Activated CD4-positive, CD25-positive, alpha-beta regulatory T cell treated with anti-CD3 and anti-CD28 coated beads, Interleukin-2, amount 50 U/mL, for 16 hours (primary cell): Measurements from ENCODE around the gene COX7A2L.

ENCODE experiments used
- DNase-seq: peaks from one replicate; pipeline ENCODE4 v3.0.0-alpha.2; 2020; ENCODE audit warnings: low read depth, low spot score

COX7A2L gene

DNA sequence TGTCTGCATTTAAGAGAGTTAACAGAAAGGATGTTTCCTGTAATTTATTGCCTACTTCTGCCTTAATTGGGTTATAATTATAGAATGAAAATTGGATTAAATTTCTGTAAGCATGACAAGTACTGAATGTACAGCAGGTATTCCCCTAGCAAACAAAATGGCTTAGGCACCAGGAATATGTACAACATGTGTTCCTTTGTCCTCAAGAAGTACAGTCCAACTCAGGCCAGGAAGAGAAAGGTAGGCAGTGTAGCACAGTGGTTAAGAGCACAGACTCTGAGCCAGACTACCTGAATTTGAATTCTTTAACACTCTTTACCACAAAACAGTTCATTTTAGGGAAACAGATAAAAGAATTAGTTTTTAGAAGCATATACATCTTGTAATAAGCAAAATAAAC, 43.1 kb downstream of the COX7A2L start:
- DNase-seq: no peak

DNA sequence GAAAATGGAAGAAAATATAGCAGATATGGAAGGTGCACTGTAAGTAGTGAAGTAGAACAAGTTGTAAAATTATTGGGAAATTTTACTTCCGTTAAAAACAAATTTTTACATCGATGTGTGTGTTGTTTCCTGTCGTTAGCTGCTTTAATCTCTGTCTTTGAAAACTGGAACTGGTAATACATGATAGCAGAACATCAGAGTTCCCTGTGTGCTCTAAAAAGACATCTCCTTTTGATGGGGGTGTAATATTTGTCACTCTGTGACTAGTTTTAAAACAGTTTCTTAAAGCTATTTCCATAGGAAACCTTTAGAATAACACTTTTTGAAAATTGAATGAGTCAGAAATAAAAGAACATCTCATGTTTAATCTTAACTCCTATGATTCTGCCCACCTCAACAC, 43.5 kb downstream of the COX7A2L start:
- DNase-seq: no peak

DNA sequence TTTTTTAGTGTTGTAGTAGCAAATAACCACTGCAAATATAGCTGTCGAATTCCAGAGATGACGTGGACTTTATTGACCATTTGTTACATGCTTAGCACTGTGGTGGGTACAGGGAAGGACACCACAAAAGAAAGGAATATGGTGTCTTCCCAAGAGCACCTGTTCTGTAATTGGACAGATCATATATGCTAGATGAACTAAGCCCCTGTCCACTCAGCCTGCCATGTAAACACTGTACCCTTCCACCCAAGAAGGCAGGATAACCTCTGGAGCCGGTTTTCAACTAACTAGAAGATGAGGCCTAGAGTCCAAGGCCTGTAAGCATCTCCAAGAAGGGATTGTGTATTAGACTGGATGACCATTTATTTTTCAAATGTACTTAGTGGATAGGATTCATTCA, 44.1 kb downstream of the COX7A2L start:
- DNase-seq: no peak

DNA sequence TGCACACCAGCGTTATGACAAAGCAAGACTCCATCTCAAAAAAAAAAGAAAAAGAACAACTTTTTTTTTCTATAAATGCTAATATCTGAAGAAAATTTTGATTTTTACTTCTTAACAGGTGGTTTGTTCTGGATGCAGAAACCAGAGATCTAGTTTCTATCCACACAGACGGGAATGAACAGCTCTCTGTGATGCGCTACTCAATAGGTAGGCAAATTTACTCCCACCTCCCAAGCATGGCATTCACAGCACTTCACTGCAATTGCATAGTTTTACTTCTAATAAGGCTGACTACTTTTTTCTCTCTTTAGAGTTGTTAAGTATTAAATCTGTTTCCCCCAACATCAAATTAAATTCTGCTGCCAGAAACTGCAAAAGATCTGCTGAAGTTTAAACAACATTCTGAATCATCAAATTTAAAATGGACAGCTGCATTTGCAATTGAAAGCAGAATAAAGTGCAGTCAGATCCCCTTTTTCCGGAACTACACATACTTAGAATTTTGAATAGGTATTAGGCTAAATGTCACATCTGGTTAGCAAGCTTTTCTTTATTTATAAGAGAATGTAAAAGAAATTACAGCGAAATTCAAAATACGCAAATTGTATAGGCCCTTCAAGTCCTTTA, 45.1 kb downstream of the COX7A2L start:
- no peak for DNase-seq

DNA sequence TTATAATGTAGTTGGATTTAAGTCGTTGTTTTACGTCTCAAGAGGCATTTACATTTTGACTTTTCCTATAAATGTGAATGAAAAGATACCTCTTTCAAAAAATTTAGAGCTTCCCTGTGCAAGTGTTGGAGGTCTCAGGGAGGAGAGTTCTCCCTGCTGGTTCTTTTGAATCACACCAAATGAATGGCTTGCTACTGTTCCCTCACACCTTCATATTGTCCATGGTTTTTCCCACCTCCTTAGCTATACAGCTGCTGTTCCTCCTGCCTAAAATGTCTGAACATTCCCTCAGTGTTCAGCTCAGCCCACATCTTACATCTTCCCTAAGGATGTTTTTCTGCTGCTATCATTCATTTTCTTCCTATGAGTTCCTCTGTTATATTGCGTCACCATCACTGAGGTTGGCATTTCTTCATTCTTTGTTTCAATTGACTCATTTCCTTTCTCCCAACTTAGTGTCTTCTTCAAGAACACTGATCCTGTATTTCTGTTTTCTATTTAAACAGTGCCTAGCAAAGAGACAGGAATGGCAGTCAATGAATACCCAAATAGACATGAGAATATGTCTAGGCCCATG, 46.0 kb downstream of the COX7A2L start:
- DNase-seq: no peak

DNA sequence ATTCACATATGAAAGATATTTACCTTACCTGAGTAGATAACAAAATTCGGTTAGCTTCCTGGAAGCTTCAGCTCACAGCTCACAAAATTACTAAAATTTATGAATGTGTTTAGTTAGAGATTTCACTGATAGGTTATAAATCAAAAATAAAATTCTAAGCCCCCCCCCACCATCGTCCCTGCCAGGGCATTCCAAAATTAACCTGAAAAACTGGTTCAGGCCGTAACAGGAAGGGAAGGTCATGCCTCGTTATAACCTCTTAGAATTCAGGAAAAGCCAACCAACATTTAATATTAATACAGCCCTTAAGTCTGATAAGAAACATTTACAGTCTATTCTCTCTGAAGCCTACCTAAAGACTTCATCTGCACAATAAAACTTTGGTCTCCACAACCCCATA, 48.9 kb downstream of the COX7A2L start:
- no peak for DNase-seq

DNA sequence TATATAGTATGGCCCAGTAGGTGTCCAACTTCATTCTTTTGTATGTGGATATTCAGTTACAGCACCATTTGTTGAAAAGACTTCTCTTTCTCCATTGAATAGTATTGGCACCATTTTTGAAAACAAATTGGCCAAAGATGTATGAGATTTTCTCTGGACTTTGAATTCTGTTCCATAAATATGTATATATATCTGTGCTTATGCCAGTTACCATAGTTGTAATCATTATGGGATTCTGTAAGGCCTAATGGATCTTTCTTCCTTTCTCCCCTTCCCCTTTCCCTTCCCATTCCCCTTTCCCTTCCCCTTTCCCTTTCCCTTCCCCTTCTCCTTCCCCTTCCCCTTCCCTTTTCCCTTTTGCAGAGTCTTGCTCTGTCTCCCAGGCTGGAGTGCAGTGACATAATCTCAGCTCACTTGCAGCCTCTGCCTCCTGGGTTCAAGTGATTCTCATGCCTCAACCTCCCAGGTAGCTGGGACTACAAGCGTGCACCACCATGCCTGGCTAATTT, 51.0 kb downstream of the COX7A2L start:
- no peak for DNase-seq

DNA sequence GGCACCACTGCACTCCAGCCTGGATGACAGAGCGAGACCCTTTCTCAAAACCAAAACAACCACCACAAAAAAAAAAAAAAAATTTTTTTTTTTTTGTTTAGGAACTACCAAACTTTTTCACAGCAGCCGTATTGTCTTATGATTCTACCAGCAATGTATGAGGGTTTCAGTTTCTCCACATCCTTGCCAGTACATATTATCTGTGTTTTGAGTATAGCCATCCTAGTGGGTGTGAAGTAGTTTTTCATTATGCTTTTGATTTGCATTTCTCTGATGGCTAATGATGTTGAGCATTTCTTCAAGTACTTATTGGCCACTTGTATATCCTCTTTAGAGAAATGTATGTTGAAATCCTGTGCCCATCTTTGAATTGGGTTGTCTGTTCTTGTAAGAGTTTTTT, 51.7 kb downstream of the COX7A2L start:
- DNase-seq: no peak

DNA sequence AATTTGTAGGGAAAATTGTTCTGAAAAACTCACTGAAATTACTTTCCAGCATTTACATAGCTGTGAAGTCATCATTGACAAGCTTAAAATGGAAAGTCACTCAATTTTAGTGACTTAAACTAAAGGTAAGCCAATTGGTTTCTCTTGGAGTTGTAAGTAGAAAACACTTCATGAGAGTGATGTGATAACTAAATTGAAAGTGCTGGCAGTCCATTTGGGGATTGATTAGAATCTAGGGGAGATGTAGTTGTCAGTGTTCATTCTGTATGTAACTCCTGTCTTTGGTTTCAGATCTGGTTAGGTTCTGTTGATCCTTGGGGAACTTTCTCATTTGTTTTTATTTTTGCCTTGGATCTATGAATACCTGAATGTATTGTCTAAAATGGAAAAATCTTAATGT, 53.8 kb downstream of the COX7A2L start:
- no peak for DNase-seq

DNA sequence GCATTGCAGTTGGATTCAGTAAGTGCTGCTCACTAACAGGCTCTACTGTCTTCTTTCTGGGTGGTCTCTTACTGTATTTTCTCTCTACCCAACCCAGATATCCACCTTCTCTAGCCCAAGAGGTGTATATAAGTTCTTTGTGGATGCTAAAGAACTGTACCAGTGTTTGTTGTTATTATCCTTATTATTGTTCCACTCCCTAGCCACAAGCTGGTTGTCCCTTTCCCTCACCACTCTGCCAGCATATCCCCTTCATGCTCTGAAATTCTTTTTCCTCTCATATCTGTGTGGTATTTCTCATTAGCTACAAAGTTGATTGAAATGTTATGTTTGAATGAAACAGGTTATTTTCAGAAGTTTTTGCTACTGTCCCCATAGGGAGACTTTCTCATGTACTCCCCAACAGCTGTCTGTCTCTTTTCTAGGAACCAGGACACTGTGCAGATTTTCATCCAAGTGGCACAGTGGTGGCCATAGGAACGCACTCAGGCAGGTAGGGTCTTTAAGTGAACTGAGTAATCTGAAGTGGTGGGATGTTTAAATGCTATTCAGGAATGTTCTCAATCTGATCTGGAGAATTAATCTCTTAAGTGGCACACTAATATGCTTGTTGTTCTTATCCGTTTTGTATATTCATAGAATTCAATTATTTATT, 56.8 kb downstream of the COX7A2L start:
- no peak for DNase-seq

DNA sequence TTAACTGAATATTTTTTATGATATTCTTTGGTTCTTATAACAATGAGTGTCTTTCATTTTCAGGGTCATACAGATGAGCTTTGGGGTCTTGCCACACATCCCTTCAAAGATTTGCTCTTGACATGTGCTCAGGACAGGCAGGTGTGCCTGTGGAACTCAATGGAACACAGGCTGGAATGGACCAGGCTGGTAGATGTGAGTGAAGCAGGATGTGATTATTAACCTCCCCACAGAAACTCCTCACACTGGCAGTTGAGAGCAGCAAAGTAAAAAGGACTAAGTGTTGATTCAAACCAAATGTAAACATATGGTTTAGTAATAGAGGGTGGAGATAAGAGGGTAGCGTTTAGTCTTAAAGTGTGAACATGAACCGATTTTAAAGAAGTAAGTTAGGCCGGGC, 57.8 kb downstream of the COX7A2L start:
- DNase-seq: no peak

DNA sequence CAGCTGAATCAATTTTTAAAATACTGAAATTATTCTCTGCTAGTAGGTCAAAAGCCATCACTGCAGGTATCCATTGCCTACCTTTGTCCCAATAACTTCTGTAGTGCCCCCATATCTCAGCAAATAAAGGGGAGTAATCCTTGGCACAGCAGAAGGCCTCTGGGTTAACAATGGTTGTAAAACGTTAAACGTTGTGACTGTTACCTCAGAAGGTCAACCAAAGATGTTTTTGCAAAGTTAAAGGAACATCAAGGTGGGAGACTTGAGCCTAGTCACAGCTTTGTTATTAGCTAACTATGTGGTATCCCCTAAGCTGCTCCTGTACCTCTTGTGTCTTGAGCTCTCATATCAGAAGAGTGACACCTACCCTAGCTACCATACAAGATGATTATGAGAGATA, 60.5 kb downstream of the COX7A2L start:
- DNase-seq: no peak
